GM20431 (cell line): Measurements from ENCODE around the gene CFAP20DC.

Source experiments
- in situ Hi-C: fragments of 300-500 bp; cut with MseI, MboI; formaldehyde crosslinking; loops from one replicate; pipeline ENCODE4 v1.15.0; 2020; ENCODE audit warnings: low sequenced_read_pairs; ENCODE audit not compliant: unreplicated experiment

CFAP20DC gene

GRCh38 chr3:58769065-58769464 lies 280.8 kb downstream of the CFAP20DC start:
- in situ Hi-C loops: no loop called here

GRCh38 chr3:58766587-58767282 lies 283.1 kb downstream of the CFAP20DC start:
- in situ Hi-C loops: no loop called here

GRCh38 chr3:58755150-58755549 lies 294.7 kb downstream of the CFAP20DC start:
- in situ Hi-C loops: no loop called here

- in situ Hi-C loops: no loop called here
Observed at GRCh38 chr3:58754074-58754473, 295.8 kb downstream of the CFAP20DC start.

GRCh38 chr3:58751882-58752567 lies 297.8 kb downstream of the CFAP20DC start:
- in situ Hi-C loops: no loop called here

- in situ Hi-C loops: no loop called here
Observed at GRCh38 chr3:58751235-58751634, 298.6 kb downstream of the CFAP20DC start.

GRCh38 chr3:58749948-58750347 lies 299.9 kb downstream of the CFAP20DC start:
- in situ Hi-C loops: no loop called here

GRCh38 chr3:58748024-58748423 lies 301.8 kb downstream of the CFAP20DC start:
- in situ Hi-C loops: no loop called here

GRCh38 chr3:58746758-58747157 lies 303.1 kb downstream of the CFAP20DC start:
- in situ Hi-C loops: no loop called here

- in situ Hi-C loops: no loop called here
Observed at GRCh38 chr3:58743296-58743695, 306.5 kb downstream of the CFAP20DC start.

GRCh38 chr3:58742239-58742638 lies 307.6 kb downstream of the CFAP20DC start:
- in situ Hi-C loops: no loop called here

GRCh38 chr3:58737644-58738043 lies 312.2 kb downstream of the CFAP20DC start:
- in situ Hi-C loops: no loop called here

- in situ Hi-C loops: no loop called here
Observed at GRCh38 chr3:58731673-58732072, 318.2 kb downstream of the CFAP20DC start.

GRCh38 chr3:58728723-58729122 lies 321.1 kb downstream of the CFAP20DC start:
- in situ Hi-C loops: no loop called here

GRCh38 chr3:58725326-58725853 lies 324.4 kb downstream of the CFAP20DC start:
- in situ Hi-C loops: no loop called here

GRCh38 chr3:58724336-58724735 lies 325.5 kb downstream of the CFAP20DC start:
- in situ Hi-C loops: no loop called here

GRCh38 chr3:58723173-58723572 lies 326.7 kb downstream of the CFAP20DC start:
- in situ Hi-C loops: no loop called here

GRCh38 chr3:58722561-58722960 lies 327.3 kb downstream of the CFAP20DC start:
- in situ Hi-C loops: no loop called here

- in situ Hi-C loops: no loop called here
Observed at GRCh38 chr3:58720526-58720925, 329.3 kb downstream of the CFAP20DC start.

- in situ Hi-C loops: no loop called here
Observed at GRCh38 chr3:58719684-58720083, 330.1 kb downstream of the CFAP20DC start.

- in situ Hi-C loops: no loop called here
Observed at GRCh38 chr3:58713715-58714401, 336.0 kb downstream of the CFAP20DC start.
